ENCODE results near the gene PRKCB.

The PRKCB gene

DNA sequence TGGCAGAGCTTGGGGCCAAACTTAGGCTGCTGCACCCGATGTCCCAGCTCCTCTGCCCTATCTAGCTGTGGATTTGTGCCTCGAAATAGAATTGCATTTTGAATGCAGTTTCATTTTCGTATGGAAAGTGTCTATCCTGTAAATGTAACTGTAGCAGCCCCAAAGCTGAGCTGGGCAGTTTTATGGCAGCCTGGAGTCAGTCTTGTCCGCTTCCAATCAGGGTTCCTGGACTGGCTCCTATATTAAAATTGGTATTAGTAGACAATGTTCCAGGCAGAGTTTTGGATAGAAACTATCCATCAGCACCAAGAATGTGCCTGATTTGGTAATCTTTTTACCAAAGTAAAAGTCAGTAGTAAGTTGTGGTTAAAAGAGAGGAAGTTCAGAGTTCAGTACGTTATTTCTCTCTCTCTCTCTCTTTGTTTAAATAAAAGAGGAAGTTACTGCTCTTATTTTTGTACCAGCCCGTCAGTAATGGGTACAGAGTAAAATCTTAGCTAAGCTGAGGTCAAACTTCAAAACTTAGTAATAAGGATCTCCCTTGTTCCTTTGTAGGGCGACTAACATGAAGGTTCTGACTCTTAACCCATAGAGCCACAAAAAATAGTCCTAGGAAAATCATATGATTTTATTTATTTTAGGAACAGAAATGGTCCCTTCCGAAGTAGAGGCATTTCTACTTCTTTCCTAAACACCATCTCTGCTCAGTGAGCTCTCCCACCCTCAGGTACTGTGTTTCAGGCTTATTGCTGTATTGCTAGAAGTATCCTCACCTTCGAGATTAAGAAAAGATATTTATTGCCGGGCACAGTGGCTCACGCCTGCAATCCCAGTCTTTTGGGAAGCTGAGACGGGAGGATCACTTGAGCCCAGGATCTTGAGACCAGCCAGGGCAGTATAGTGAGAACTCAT is 28.0 kb downstream of the PRKCB start:
- DNase-seq (ENCODE audit: low read depth in 1 of 2, low spot score in 1 of 2) = no peak

DNA sequence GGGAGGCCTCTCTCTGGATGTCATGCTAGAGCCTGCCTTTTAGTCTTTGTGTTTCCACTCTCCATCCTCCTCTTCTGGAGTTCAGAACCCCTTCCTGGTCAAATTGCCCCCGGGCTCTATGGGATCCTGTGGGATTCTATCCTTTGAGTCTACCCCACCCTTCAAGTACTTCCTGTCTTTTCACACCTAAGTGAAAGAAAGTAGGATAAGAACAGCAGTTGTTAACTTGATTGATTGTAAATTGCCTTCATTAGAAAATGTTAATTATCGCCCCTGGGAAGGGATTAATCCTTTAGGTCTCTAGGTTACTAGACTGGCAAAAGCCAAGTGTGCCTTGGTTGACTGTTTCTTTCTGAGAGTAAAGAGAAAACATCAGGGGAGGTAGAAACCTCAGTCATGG is 30.1 kb downstream of the PRKCB start:
- DNase-seq (ENCODE audit: low read depth in 1 of 2, low spot score in 1 of 2) = no peak

DNA sequence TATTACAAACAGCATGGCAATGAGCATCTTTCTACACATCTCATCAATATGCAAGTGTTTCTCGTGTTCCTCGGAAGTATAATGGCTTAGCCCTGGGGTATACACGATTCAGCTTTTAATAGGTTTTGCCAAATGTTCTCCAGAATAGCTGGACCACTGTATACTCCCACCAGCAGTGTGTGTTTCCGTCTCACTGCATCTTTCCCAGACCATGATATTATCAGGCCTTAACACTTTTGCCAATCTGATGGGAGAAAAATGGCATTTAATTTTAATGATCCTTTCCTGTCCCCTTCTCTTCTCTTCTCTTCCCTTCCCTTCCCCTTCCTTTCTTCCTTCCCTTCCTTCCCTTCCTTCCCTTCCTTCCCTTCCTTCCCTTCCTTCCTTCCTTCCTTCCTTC is 30.8 kb downstream of the PRKCB start:
- DNase-seq (ENCODE audit: low read depth in 1 of 2, low spot score in 1 of 2) = no peak

DNA sequence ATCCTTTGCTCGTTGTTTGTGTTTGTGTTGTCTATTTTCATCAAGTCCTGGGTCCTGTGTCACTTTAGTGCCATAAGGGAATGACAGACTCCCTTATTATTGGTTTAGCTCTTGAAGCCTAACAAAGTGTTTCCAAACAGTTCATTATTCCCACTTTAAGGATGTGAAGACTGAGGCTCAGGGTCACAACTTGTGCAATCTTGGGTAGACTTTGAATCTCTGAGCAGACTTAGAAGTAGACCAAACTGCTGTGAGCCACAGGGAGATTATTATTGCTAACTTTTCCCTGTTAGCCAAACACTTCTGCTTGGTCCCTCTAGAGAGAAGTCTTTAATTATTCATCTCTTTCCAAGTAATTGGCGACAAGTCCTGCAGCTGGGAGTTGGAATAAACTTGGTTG is 31.8 kb downstream of the PRKCB start:
- no peak for DNase-seq (ENCODE audit: low read depth in 1 of 2, low spot score in 1 of 2)

DNA sequence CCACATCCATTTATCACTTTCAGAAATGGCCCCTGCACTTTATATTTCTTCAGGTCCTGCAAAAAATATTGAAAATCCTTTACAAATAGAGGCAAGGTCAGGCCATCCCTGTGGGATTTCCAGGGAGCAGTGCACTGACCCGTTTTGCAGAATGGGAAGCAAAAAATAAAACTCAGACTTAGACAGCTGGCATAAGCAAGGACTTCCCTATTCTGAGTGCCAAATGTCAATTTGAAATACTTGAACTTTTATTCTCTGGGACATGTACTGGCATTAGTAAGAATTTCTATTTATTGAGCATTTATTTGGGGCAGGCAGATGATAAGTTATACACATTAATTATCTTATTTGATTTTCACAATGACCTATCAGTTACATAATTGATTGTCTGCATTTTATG is 32.4 kb downstream of the PRKCB start:
- DNase-seq (ENCODE audit: low read depth in 1 of 2, low spot score in 1 of 2) = no peak

DNA sequence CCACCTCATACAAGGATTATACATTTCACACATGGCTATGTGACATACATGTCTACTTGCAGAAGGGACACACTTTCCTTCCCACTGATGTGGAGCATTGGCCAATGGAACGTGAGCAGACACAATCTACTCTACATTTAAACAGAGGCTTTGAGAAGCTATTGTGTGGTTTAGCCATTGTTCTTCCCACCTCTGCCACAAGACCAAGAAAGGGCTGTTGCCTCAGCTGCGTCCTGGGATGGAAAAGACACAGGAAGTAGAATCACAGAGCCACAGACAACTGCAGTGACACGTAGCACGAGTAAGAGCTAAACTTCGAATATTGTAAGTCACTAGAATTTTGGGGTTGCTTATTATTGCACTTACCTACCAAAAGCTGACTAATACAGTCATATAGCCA is 33.3 kb downstream of the PRKCB start:
- DNase-seq (ENCODE audit: low read depth in 1 of 2, low spot score in 1 of 2) = no peak

DNA sequence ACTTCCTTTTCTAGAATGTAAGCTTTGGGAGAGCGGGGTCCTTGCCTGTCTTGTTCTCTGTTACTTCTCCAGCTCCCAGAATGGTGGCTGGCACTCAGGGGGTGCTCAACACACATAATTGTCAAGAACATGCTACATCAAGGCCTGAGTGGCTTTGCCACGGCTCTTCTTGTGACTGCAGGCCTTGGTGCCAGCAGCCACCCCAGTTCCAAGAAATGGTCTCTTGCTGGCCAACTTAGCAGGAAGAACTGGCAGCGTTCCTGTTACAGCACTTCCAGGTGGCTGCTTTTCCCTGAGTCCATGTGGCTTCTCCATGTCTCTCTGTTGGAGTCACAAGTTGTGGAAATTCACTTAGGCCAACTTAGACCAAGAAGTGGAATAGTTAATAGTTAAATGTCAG is 36.1 kb downstream of the PRKCB start:
- no peak for DNase-seq (ENCODE audit: low read depth in 1 of 2, low spot score in 1 of 2)

DNA sequence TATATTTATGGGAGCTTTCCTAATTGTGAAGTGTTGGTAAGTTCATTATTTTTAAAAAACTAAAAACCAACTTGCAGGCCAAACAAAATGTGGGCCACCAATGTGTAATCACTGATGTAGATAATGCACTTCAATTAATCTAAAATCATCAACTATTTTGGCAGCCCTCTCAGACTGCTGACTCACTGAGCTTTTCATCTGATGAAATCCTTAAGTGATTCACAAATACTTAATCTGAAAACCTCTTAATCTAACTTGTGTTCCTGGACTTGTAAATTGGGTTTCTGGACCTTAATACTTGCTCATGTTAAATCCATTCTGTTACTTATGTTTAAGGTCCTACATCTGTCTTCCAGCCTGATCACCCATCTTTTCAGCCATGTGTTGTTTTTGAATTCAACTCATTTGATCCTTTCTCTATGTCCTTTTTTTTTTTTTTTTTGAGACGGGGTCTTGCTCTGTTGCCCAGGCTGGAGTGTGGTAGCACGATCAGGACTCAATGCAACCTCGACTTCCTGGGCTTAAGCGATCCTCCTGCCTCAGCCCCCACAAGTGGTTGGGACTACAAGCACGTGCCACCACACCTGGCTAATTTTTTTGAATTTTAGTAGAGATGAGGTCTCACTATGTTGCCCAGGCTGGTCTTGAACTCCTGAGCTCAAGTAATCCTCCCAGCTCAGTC is 39.0 kb downstream of the PRKCB start:
- DNase-seq (ENCODE audit: low read depth in 1 of 2, low spot score in 1 of 2) = no peak

DNA sequence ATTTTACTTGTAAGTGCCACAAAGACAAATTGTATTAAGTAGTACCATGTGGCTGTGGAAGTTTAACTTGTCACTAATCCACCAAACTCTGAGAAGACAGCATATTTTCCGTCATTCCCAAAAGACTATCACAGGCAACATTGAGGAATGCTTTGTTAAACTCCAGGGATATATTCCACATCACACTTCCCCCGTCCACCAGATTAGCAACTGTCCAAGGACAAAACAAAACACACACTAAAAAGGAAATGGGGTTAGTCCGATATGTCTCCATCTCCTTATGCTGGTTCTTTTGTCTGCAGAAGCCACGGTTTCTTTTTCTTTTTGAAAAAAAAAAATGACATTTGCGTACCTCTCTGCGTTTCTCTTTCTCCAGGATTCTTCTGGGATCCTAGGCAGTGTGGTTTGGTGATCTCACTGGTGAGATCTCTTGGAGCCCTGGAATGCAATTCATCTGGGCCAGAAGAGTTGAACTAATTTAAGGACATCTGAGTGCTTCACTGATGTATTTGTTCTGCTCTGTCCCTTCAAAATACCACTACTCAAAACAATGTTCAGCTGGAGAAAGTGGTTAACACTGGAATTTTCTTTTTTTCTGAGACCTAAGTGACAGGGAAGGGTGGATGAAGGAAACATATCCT is 40.6 kb downstream of the PRKCB start:
- DNase-seq (ENCODE audit: low read depth in 1 of 2, low spot score in 1 of 2) = no peak

DNA sequence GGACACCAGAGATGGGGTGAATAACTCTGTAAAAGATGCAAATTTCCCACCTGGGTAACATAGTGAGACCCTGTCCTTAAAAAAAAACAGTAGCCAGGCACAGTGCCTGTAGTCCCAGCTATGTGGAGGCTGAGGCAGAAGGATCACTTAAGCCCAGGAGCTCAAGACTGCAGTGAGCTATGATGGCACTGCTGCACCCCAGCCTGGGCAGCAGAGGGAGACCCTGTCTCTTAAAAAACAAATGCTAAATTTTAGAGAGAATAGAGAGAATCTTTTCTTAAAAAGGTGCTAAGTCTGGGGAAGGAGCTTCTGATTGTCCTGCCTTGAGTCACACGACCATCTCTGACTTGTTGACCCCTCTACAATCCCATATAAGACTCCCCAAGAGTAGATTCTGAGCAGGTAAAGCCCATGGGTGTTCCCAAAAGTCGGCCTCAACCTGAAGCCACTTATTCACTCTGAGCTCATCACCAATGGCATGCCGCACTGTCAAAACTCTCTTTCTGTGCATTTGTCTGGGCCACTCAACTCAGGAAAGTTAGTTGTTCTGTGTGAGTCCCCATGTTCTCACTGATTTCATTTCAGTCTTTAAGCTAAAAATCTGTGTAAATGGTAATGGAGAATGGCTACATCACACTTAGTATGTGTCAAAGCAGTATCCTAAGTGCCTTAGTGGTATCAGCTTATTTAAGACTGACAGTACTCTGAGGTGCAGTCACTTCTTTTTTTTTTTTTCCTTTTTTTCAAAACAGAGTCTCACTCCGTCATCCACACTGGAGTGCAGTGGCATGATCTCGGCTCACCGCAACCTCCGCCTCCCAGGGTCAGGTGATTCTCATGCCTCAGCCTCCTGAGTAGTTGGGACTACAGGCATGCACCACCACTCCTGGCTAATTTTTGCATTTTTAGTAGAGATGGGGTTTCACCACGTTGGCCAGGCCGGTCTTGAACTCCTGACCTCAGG is 41.6 kb downstream of the PRKCB start:
- no peak for DNase-seq (ENCODE audit: low read depth in 1 of 2, low spot score in 1 of 2)

DNA sequence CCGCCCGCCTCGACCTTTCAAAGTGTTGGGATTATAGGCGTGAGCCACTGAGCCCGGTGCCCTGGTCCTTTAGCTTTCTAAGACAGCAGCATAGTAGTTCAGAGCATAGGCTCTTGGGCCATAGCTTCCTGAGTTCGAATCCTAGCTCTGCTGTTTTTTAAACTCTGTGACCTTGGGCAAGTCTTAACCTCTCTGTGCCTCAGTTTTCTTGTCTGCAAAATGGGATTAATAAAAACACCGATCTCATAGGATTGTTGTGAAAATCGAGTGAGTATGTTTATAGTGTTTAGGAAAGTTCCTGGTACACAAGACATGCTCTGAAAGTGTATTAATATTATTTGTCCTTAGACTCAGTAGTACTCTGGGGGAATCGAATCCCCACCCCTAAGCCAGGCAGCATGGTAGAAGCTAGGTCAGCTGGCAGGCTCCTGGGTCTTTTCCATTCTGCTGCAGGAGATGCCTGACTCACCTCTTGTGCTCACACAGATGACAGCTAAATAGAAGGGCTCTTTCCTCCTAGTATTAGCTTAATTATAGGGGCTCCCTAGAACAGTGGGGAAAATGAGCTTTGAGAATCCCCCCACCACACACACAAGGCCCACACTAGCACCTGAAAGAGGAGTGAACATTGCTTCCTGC is 44.1 kb downstream of the PRKCB start:
- no peak for DNase-seq (ENCODE audit: low read depth in 1 of 2, low spot score in 1 of 2)

DNA sequence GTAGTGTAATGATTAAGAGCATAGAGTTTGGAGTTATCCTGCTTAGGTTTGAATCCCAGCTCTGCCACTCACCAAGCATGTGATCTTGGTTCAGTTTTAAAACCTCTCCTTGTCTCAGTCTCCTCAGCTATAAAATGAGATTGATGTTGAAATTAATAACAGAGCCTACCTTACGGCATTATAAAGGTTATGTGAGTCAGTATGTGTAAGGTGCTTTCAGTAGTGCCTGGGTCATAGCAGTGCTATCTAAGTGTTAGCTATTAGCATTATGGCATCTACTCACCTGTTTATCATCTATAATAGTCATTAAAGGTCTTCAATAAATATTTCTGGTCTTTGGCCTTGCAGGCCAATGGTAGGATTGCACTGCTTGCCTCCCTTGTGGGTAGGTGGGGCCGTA is 53.4 kb downstream of the PRKCB start:
- DNase-seq (ENCODE audit: low read depth in 1 of 2, low spot score in 1 of 2) = no peak

DNA sequence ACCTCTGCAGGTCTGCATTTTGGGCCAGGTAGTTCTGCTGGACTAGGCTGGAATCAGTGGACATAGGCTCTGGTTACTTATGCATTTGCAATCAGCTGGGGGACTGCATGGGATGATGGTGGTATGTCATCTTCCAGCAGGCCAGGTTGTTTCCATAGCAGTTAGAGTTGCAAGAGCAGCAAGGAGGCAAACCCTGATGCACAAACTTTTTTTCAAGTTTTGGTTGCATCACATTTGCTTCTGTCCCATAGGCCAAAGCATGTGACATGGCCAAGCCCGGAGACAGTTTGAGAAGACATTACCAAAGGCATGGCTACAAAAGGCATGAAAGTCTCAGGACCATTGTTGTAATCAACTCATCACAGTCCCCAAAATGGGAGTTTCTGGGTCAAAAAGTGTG is 58.2 kb downstream of the PRKCB start:
- DNase-seq (ENCODE audit: low read depth in 1 of 2, low spot score in 1 of 2) = no peak

DNA sequence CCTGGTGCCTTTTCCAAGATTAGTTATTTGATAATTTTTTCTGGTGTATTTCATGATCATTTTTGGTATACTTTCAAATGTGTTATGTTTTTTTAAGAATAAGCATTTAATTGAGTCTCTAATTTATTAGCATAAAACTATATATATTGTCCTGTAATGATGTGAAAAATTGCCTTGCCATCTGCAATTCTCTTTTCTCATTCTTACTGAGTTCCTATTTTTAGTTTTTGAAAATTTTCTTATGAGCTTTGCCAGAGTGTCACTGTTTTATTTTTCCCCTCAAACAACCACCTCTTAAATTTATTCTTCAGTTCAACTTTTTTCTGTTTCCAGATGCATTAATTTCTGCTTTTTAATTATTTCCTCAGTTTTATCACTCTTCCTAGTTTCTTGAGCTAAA is 59.3 kb downstream of the PRKCB start:
- DNase-seq (ENCODE audit: low read depth in 1 of 2, low spot score in 1 of 2) = no peak

DNA sequence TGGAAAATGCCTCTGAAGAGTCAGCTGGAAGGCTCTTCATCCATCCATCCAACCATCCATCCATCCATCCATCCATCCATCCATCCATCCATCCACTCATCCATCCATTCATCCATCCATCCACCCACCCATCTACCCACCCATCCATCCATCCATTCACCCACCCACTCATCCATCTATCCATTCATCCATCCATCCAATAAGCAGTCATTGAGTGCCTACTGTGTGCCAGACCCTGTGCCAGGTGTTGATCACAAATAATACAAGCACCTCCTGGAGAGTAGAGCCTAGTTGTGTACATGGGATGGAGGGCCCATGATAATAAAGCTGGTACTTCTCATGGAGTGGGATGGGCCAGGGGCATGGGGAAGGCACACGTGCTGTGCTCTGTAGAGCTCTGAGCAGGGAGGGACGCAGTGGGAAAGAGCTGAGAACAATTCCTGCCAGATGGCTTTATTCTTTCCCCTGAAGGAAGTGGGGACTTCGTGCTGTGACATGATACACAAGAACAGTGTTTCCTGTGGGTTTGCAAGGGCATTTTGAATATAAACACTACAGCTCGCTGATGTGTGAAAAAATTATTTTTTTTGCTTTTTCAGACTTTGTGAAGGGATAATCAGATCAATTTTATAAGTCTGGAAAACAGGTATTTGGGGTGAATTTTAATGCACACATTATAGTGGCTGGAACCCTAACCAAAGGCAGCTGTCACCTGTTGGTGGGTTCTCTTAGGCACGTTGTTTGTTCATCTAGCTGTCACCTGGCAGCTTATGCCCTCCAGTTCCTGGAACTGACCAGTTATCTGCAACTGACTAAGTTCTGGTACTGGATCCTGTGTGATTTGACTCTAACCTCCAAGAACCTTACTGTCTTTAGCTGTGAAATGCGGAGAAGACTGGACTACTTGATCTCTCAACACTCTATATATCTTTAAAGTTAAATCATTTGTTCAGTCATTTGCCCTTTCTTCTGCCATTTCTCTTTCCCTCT is 61.3 kb downstream of the PRKCB start:
- no peak for DNase-seq (ENCODE audit: low read depth in 1 of 2, low spot score in 1 of 2)

DNA sequence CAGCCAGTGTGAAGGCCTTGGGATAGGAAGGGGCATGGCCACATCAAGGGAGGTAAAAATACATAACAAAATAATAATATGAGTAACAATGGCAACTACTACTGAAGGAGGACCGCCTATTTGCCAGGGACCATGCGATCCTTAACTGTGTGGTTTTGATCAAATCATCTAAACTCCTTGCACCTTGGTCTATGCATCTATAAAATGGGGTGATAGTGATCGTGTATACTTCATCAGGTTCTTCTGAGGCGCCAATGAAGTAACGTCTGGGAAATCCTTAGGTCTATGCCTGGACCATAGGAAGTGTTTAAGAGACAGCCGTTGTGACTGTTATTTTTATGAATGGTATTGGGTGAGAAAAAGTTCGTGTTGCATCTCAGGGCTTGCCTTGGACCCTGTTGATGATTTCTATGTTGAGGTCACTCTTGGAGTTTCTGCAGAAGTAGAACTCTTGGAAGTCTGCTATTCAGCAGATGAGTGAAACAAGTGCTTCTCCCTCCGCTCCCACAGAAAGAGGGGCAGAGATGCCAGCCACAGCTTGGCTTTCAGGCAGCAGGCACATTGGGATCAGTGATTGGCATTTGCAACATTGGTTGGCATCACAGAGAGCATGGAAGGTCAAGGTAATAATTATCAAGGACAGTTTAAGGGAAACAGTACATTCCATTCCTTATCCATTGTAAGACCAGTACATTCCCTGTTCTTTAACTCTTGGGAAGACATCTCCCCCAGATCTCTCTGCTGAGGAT is 63.1 kb downstream of the PRKCB start:
- DNase-seq (ENCODE audit: low read depth in 1 of 2, low spot score in 1 of 2) = no peak

DNA sequence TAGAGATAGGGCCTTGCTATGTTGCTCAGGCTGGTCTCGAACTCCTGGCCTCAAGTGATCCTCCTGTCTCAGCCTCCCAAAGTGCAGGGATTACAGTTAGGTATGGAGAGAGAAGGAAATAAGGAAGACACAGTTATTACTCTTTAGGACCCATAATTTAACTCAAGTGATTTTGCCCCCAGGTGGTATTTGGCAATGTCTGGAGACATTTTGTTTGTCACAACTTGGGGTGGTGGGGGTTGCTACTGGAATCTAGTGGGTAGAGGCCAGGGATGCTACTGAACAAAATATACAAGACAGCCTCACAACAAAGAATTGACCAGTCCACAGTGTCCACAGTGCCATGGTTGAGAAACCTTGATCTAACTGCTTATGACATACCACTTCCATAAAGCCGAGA is 64.1 kb downstream of the PRKCB start:
- no peak for DNase-seq (ENCODE audit: low read depth in 1 of 2, low spot score in 1 of 2)

DNA sequence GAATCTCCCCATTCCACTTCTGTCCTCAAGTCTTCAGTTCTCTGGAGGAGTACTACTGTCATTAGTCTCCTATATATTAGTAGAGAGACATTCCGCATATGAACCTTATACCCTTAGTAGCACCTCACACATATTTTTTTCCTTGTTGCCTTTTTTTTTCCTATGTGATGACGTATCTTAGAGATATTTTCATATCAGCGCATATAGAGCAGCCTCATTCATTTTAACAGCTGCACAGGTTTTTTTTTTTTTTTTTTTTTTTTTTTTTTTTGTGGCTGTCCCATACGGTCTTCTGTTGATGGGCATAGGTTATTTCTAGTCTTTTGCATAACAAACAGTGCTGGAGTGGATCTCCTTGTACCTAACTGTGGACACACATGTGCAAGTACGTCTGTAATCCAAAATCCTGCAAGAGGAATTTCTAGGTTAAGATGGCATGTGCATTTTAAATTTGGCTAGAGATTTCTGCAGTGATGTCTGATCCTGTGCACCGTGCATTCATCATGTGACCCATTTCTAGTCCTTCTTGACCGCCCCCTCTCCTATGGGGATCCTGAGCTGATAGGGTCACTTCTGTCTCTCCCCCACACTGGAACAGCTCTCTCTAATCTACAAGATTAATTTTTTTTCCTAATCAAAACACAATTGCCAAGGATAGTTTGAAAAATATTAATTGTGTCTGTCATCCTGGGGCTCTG is 64.8 kb downstream of the PRKCB start:
- DNase-seq (ENCODE audit: low read depth in 1 of 2, low spot score in 1 of 2) = no peak
